Fibroblast of upper back skin (primary cell): ENCODE measurements around the gene DOCK11.
"Not testable (repeated sequence)": the region's sequence is repeated elsewhere in the genome, so short reads cannot be mapped to it uniquely, and the experiment has no call there.

Experiments used
- DNase-seq: peaks from one replicate; pipeline ENCODE4 v3.0.0-alpha.2; 2013

DOCK11 gene

DNA sequence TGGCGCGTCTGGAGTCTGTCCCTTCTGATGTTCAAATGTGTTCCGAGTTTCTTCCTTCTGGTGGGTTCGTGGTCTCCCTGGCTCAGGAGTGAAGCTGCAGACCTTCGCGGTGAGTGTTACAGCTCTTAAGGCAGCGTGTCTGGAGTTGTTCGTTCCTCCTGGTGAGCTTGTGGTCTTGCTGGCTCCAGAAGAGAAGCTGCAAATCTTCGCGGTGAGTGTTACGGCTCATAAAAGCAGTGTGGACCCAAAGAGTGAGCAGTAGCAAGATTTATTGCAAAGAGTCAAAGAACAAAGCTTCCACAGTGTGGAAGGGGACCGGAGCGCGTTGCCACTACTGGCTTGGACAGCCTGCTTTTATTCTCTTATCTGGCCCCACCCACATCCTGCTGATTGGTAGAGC lies 220.3 kb downstream of the DOCK11 start:
- DNase-seq, result not testable (repeated sequence)

GRCh38 chrX:118716833-118717232 lies 221.2 kb downstream of the DOCK11 start:
- DNase-seq, result not testable (repeated sequence)

GRCh38 chrX:118717678-118718391 lies 222.2 kb downstream of the DOCK11 start:
- no peak for DNase-seq

GRCh38 chrX:118718737-118719136 lies 223.1 kb downstream of the DOCK11 start:
- no peak for DNase-seq

DNA sequence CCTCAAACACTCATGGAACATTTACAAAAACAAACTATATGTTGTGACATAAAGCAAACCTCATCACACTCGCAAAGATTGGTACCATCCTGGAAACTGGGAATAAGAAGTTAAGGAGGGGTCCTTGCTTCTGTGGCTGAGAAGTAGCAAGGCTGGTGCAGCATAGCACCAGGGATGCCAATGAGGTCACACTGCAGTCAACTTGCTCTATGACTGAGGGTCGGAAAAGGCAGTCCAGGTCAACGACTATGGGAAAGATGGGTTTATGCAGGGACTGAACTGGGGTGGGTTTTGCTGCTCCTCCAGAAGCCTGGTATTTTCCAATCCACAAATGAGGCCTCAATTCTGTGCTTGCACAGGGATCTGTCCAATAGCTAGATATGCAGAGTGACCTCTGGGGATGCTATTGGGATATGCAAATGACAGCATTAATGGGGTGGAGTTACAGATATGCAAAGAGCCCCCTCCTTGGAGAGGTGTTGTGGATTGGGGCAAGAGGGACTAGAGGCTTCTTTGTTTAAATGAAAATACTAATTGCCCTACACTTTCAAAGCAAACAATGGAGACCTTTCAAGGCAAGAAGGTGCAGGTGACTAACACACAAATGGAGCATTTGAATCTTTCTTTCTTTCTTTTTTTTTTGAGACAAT lies 224.6 kb downstream of the DOCK11 start:
- no peak for DNase-seq

DNA sequence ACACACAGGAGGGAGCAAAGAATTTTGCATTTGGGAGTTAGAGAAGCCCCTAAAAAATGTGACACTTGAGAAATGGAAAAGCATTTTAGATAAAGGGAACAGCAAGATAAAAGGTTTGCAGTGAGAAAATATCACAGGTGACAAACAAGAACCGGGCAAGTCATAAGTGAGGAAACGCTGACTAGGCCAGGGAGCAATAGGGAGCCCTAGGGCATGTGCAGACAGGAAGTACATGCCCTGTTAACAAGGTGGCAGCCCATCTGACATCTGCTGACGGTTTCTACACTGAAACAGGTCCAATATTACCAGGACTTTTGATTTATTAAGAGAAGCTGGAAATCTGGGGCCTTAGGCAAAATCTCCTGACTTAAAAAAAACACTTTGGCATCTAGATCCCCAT lies 227.8 kb downstream of the DOCK11 start:
- DNase-seq, result no peak

DNA sequence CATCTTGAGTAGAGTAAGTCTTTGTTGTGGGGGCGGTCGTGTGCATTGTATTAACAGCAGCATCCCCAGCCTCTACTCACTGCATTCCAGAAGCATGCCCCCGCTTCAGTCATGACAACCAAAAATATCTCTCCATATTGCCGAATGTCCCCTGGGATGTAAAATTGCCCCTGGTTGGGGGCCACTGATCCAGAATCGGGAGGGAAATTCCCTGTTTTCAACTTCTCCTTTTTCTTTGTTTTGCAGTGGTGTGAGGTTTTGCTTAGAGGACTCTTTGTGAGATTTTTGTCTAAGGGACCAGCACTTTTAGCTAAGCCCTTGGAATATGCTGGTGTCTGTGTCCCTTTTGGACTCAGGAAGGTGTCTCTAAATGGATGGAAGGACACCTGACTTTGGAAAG lies 228.8 kb downstream of the DOCK11 start:
- no peak for DNase-seq

GRCh38 chrX:118724775-118725174 lies 229.2 kb downstream of the DOCK11 start:
- DNase-seq, result peak; percentile 18

DNA sequence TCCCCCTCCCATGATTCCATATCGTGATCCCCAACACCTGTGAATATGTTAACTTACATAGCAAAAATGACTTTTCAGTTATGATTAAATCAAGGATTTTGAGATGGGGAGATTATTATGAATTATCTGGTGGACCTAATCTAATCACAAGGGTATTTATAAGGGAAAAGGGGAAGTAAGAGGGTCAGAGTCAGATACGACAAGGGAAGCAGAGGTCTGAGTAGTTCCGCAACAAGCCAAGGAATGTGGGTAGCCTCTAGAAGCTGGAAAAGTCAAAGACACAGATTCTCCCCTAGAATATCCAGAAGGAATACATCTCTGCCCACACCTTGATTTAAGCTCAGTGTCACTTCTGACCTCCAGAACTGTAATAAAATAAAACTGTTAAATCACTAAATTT lies 230.8 kb downstream of the DOCK11 start:
- no peak for DNase-seq

DNA sequence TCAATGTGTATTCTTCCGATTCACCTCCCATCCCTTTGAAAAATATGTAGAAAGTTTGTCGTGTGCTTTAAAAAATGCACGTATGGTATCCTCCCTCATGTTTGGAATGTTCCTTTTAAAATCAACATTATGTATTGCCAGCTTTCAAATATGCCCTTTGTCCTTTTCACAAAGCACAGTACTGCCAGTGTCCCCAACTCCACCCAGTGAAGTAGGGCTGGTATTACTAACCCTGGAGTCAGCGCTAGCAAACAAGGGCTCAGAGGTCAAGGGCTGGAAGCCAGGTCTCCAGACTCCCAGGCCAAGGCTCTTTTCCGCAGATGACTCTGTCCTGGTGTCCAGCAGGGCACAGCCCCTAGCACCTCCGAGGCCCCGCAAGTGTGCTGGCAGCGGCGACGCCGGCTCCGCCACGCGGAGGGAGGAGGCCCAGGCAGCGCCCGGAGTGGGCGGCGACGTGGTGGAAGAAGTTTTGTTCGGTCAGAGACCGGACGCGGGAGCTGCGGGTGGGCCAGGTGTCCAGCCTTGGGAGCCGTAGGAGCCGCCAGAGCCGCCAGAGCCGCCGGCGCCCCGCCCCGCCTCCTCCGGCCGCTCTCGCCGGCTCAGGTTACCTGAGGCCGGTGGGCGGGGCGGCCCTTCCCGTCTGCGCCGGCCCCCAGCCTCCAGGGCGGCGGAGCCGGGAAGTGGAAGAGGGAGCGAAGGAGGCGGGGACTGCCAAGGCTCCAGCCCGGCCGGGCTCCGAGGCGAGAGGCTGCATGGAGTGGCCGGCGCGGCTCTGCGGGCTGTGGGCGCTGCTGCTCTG lies 231.5 kb downstream of the DOCK11 start, which contains the start of gene IL13RA1:
Gene IL13RA1, plus strand, starts transcription at position 720 of the 799 bp plus-strand sequence. Its CDS starts 33 bp downstream, at position 753.
- DNase-seq, result peak; percentile 82

DNA sequence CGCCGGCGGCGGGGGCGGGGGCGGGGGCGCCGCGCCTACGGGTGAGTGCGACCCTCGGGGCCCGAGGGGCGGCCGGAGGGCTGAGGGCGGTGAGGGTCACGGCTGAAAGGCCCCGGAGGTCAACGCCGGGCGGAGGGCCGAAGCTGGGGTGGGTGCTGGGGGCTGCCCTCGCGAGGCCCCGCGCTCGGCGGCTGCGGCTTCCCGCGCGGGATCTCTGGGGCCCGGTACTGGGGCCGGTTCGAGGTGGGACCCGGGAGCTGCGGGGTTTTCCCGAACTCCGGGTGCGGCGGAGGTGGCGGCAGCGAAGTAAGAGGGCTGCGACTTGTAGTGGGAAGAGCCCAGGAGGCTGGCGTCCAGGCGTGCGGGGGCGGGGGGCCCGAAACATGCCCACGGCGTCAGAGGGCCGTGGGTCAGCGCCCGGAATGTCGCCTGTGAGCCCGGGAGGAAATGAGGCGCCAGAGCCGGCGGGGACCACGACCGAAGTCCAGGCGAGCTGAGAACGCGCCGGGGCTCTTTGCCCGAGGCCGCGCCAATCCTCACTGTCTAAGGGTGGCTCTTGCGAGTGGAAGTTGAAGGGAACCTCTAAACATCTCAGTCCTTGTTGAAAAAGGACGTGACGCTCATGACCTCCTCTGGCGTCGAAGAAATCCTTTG lies 232.2 kb downstream of the DOCK11 start:
- no peak for DNase-seq

GRCh38 chrX:118729042-118729652 lies 233.5 kb downstream of the DOCK11 start:
- DNase-seq, result no peak

GRCh38 chrX:118730500-118731247 lies 235.1 kb downstream of the DOCK11 start:
- DNase-seq, result peak; percentile 88

GRCh38 chrX:118732551-118732950 lies 236.9 kb downstream of the DOCK11 start:
- DNase-seq, result not testable (repeated sequence)

DNA sequence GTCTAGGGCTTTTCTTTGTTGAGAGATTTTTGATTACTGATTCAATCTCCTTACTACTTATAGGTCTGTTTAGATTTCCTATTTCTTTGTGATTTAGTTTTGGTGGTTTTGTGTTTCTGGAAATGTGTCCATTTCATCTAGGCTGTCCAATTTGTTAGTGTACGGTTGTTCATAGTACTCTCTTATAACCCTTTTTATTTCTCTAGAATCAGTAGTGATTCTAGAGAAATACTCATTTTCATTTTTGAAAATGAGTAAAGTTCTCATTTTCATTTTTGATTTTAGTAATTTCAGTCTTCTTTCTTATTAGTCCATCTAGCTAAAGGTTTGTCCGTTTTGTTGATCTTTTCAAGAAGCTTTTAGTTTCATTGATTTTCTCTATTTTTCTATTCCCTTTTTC lies 239.3 kb downstream of the DOCK11 start:
- no peak for DNase-seq
